HEK293 (cell line): ENCODE data around the gene LARGE1.

ENCODE experiments used
- ZNF114 ChIP-seq: fragments of 450-650 bp; formaldehyde crosslinking; IDR thresholded peaks from 2 replicates; pipeline ENCODE4 v1.5.0; 2017; ENCODE audit warnings: missing biosample characterization, missing genetic modification characterization
- ZNF175 ChIP-seq: fragments of 450-650 bp; formaldehyde crosslinking; IDR thresholded peaks from 2 replicates; pipeline ENCODE4 v1.5.1; 2016; ENCODE audit warnings: missing biosample characterization, missing genetic modification characterization
- ZNF24 ChIP-seq: fragments of 450-650 bp; formaldehyde crosslinking; IDR thresholded peaks from 2 replicates; pipeline ENCODE4 v1.5.1; 2016; ENCODE audit warnings: missing biosample characterization, missing genetic modification characterization
- ZNF510 ChIP-seq: fragments of 450-650 bp; formaldehyde crosslinking; IDR thresholded peaks from 2 replicates; pipeline ENCODE4 v1.5.1; 2018; ENCODE audit warnings: mild to moderate bottlenecking, missing genetic modification characterization, missing biosample characterization; ENCODE audit not compliant: insufficient replicate concordance
- ZNF558 ChIP-seq: fragments of 450-650 bp; formaldehyde crosslinking; IDR thresholded peaks from 2 replicates; pipeline ENCODE4 v1.5.1; 2016; ENCODE audit warnings: missing biosample characterization, missing genetic modification characterization
- TF ChIP-seq, protein P1 (sequence below): fragments of 450-650 bp; formaldehyde crosslinking; IDR thresholded peaks from 2 replicates; pipeline ENCODE4 v1.5.1; 2016; ENCODE audit warnings: missing biosample characterization, missing genetic modification characterization
- TF ChIP-seq, protein P2 (sequence below): fragments of 450-650 bp; IDR thresholded peaks from 2 replicates; pipeline ENCODE4 v1.5.1; 2018; ENCODE audit warnings: missing biosample characterization, mild to moderate bottlenecking, missing genetic modification characterization

DNA sequence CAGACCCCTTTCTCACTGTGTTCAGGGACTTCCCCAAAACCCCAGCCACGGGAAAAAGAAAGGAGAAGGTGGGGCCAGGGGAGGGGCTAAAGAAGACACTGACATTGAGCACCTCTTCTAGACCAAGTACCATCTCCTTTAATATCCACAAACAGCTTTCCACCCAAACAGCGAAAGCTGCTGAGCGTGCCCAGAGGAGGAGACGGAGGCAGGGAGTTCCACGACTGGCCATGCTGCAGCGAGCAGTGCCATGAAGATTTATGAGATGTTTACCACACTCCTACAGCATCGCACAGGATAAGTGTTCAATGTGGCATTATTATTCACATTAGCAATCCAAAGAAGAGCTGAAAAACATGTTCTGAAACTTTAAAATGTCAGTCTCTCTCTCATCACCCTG lies 127.4 kb downstream of the LARGE1 start:
- TF ChIP-seq, protein P1, sequence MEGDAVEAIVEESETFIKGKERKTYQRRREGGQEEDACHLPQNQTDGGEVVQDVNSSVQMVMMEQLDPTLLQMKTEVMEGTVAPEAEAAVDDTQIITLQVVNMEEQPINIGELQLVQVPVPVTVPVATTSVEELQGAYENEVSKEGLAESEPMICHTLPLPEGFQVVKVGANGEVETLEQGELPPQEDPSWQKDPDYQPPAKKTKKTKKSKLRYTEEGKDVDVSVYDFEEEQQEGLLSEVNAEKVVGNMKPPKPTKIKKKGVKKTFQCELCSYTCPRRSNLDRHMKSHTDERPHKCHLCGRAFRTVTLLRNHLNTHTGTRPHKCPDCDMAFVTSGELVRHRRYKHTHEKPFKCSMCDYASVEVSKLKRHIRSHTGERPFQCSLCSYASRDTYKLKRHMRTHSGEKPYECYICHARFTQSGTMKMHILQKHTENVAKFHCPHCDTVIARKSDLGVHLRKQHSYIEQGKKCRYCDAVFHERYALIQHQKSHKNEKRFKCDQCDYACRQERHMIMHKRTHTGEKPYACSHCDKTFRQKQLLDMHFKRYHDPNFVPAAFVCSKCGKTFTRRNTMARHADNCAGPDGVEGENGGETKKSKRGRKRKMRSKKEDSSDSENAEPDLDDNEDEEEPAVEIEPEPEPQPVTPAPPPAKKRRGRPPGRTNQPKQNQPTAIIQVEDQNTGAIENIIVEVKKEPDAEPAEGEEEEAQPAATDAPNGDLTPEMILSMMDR (tag by site-specific recombination) = no peak
- TF ChIP-seq ZNF558 (tag by site-specific recombination) (no peak), ZNF114 (tag by site-specific recombination) (no peak), ZNF510 (tag by site-specific recombination) (no peak), ZNF24 (tag by site-specific recombination) (no peak), ZNF175 (tag by site-specific recombination) (no peak)
- TF ChIP-seq, protein P2, sequence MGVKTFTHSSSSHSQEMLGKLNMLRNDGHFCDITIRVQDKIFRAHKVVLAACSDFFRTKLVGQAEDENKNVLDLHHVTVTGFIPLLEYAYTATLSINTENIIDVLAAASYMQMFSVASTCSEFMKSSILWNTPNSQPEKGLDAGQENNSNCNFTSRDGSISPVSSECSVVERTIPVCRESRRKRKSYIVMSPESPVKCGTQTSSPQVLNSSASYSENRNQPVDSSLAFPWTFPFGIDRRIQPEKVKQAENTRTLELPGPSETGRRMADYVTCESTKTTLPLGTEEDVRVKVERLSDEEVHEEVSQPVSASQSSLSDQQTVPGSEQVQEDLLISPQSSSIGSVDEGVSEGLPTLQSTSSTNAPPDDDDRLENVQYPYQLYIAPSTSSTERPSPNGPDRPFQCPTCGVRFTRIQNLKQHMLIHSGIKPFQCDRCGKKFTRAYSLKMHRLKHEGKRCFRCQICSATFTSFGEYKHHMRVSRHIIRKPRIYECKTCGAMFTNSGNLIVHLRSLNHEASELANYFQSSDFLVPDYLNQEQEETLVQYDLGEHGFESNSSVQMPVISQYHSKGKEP (tag by site-specific recombination) = no peak
